Epithelial cell of esophagus (primary cell): ENCODE measurements around the gene CDK11B.
"Not testable (repeated sequence)": the region's sequence is repeated elsewhere in the genome, so short reads cannot be mapped to it uniquely, and the experiment has no call there.

Experiments used
- DNase-seq: peaks from one replicate; pipeline ENCODE4 v3.0.0; 2010; ENCODE audit warnings: low read depth
- H3K4me3 ChIP-seq: 2 replicates; pipeline ENCODE4 v1.5.1; 2011; ENCODE audit warnings: mild to moderate bottlenecking, low read length, control low read depth
- TF ChIP-seq, protein P1 (sequence below): IDR thresholded peaks from 2 replicates; pipeline ENCODE4 v1.5.1; 2011; ENCODE audit warnings: low read depth, mild to moderate bottlenecking, low read length, control low read depth, inconsistent platforms; ENCODE audit not compliant: insufficient read depth; ENCODE audit errors: missing control alignments

CDK11B gene

DNA sequence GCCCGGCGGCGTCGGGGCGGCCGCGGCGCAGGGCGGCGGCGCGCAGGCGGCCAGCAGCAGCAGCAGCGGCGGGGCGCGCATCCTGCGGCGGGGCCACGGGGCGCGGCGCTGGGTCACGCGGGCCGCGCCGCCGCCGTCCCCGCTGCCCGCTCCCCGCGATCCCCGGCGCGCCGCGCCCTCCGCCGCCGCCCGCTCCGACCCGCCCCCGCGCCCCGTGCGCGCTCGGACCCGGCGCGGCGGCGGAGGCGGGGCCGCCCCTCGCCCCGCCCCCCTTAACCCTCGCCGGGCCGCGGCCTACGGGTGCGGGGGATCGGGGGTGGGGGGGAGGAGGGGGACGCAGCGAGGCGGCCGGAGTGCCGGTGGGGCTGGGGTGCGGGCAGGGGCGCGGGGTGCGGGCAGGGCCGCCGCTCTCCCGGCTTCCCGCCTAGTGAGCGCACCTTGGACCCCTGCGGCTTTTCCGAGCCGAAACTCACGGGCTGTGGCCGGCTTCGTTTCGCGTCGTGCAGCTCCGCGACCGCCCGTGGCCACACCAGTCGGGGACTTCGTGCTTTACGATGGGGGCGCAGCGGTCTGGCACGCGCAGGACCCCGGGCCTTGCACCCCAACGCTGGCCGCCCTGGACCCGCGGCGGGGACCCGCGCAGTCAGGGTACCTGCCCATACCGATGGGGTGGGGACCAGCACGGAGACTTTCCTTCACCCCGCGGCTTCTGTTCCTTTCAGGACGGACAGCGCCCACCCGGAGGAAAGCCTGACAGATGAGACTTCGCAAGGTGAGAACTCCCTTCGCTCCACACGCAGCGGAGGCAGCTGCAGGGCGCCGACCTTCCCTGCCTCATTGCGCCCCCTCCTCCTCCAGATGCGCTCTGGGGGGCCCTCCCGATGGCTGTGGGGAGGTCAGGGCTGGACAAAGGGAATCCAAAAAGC lies 58.6 kb downstream of the CDK11B start, which contains the start of gene FNDC10:
FNDC10 (minus strand) TSS at position 201 of the 926 bp plus-strand sequence; CDS start at position 81, 120 bp downstream.
- DNase-seq, result no peak
- peak within 1 kb of the TSS; percentile 39 for H3K4me3 ChIP-seq
- TF ChIP-seq, protein P1, sequence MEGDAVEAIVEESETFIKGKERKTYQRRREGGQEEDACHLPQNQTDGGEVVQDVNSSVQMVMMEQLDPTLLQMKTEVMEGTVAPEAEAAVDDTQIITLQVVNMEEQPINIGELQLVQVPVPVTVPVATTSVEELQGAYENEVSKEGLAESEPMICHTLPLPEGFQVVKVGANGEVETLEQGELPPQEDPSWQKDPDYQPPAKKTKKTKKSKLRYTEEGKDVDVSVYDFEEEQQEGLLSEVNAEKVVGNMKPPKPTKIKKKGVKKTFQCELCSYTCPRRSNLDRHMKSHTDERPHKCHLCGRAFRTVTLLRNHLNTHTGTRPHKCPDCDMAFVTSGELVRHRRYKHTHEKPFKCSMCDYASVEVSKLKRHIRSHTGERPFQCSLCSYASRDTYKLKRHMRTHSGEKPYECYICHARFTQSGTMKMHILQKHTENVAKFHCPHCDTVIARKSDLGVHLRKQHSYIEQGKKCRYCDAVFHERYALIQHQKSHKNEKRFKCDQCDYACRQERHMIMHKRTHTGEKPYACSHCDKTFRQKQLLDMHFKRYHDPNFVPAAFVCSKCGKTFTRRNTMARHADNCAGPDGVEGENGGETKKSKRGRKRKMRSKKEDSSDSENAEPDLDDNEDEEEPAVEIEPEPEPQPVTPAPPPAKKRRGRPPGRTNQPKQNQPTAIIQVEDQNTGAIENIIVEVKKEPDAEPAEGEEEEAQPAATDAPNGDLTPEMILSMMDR, result no peak

DNA sequence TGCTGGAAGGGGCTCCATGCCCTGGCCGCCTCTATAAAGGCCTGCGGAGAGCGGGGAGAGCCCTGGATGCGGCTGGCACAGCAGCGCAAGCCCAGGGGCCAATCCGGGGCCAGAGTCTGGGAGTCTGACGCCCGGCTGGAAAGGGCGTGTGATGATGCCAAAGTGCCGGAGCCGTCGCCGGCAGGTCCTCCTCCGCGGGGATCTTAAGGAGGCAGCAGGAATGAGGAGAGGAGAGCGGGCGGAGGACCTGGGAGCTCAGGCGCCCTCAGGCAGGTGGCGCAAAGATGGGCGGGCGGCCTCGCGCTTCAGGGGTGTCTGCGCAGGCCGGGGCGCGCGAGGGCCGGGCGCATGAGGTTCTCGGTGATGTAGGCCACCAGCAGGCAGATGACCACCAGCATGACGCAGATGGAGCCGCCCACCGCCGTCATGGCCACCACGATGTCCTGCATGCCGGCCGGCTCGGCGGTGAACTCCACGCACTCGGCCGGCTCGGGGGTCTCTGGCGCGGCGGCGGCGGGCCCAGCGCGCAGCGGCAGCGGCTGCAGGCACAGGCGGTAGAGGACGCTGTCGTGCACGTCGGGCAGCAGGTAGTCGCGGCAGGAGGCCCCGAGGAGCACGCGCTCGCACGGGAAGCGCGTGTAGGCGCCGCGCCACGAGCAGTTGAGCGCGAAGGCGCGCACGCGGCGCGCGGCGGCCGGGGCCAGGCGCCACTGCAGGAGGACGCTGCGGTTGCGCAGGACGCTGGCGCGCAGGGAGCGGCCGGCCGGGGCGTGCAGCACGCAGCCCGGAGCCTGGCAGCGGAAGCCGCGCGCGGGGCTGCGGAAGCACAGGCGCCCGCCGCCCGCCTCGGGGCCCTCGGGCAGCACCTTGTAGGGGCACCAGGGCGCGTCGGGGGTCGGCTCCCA lies 59.5 kb downstream of the CDK11B start:
- TF ChIP-seq, protein P1, result no peak
- no peak overlapping the region for H3K4me3 ChIP-seq
- peak; percentile 58 for DNase-seq

DNA sequence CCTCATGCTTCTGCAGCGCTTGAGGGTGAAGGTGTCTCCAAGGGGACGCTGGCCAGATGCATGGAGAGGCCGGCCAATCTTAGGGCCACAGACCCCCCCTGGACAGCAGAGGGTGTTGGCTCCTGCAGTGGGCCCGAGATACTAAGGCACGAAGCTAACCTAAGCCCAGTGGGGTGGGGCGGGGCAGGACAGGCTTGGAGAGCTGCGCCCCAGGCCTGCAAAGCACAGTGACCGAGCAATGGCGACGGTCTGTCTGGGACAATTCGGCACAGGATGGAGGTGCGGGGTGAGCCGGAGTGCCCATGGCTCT lies 60.1 kb downstream of the CDK11B start:
- no peak overlapping the region for H3K4me3 ChIP-seq
- no peak for DNase-seq
- TF ChIP-seq, protein P1, result no peak

- TF ChIP-seq, protein P1, result no peak
- no peak for DNase-seq
- H3K4me3 ChIP-seq, result no peak overlapping the region
Measured at GRCh38 chr1:1598051-1598719, 60.6 kb downstream of the CDK11B start.

GRCh38 chr1:1597275-1597930 lies 61.4 kb downstream of the CDK11B start:
- TF ChIP-seq, protein P1, result peak; percentile 51
- DNase-seq, result peak; percentile 43
- H3K4me3 ChIP-seq, result no peak overlapping the region

DNA sequence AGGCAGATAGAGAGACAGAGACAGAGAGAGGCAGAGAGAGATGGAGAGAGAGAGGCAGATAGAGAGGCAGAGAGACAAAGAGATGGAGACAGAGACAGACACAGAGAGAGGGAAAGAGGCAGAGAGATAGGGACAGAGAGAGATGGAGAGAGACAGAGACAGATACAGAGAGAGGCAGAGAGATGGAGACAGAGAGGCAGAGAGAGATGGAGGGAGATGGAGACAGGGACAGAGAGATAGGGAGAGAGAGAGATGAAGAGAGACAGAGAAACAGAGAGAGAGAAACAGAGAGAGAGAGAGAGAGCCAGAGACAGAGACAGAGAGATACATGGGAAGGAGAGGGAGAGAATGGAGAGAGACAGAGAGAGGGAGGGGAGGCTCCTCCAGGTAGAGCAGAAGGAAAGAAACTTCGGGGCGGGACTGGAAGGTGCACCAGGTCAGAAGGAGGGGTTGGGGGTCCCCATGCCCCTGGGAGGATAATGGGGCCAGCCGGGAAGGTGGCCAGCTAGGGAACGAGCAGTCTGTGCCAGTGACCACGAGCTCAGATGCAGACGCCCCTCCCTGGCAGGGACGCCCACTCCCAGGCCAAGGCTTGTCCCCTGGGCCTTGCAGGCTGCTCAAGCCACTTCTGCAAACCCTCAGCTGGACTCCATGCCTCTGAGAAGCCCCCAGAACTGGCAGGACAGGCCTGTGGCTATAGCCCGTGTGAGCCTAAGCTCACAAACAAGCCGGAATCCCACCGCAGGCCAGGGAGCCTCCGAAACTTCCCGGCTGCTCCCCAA lies 62.1 kb downstream of the CDK11B start:
- TF ChIP-seq, protein P1, result no peak
- DNase-seq, result no peak
- H3K4me3 ChIP-seq, result no peak overlapping the region

DNA sequence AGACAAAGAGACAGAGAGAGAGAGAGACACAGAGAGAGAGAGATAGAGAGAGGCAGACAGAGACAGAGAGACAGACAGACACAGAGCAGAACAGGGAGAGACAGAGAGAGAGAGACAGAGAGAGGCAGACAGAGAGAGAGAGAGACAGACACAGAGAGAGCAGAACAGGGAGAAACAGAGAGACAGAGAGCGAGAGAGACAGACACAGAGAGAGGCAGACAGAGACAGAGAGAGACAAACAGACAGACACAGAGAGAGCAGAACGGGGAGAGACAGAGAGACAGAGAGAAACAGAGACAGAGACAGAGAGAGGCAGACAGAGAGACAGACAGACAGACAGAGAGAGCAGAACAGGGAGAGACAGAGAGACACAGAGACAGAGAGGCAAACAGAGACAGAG lies 63.5 kb downstream of the CDK11B start:
- not testable (repeated sequence) for DNase-seq, H3K4me3 ChIP-seq
